Globus pallidus (tissue), 1 donor: ENCODE results near the gene IER3.

ENCODE experiments used
- DNase-seq: peaks from one replicate; pipeline ENCODE4 v3.0.0-alpha.2; 2015; ENCODE audit warnings: low spot score

IER3 gene, protein sequence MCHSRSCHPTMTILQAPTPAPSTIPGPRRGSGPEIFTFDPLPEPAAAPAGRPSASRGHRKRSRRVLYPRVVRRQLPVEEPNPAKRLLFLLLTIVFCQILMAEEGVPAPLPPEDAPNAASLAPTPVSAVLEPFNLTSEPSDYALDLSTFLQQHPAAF

DNA sequence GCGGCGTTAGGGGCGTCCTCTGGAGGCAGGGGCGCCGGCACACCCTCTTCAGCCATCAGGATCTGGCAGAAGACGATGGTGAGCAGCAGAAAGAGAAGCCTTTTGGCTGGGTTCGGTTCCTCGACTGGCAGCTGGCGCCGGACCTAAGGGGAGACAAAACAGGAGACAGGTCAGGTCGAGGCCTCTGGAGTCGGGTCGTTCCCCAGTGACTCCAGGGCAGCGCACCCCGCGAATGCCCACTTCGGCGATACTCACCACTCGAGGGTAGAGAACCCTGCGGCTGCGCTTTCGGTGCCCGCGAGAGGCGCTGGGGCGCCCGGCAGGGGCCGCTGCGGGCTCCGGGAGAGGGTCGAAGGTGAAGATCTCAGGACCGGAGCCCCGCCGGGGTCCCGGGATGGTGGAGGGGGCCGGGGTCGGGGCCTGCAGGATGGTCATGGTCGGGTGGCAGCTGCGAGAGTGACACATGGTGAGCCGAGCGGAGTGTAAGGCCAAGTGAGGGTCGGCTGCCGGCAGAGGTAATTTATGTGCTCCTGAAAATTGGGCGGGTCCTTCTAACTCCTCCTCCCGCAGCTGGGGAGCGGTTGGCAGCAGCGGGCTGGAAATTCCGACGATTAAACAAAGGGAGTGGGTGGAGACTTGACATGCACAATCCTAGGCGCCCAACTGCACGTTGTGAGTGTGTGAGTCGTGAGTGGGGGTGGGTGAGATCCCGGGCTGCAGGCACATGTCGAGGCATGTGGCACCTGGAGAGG, at the start of gene IER3:
IER3 (minus strand) TSS at position 494 of the 752 bp plus-strand sequence; CDS start at position 465, 29 bp downstream.
- DNase-seq: peak; percentile 66

DNA sequence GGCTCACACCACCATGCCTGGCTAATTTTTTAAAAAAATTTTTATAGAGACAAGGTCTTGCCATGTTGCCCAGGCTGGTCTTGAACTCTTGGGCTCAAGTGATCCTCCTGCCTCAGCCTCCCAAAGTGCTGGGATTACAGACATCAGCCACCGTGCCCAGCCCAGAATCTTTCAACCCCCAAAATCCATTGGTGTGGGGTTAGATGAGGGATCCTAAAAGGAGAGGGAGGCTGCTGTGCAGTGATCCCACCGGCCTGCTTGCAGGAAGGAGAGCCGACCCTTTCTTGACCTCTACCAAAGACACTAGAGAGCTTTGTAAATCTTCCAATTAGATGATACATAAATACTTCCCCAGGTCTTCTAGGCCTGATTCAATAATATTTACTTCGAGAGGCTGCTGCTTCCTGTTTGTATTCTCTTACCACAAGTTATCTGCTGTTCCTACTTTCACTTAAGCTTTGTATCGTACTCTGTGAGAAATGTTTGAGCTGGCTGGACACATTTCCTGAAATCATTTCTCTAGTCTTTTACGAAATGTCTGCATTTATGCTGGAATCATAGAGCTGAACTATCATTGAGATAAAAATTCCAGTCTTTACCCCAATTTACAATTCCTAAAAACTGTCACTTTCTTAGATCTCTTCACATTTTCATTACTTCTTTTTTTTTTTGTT, 49.3 kb upstream of the IER3 start:
- peak; percentile 32 for DNase-seq

DNA sequence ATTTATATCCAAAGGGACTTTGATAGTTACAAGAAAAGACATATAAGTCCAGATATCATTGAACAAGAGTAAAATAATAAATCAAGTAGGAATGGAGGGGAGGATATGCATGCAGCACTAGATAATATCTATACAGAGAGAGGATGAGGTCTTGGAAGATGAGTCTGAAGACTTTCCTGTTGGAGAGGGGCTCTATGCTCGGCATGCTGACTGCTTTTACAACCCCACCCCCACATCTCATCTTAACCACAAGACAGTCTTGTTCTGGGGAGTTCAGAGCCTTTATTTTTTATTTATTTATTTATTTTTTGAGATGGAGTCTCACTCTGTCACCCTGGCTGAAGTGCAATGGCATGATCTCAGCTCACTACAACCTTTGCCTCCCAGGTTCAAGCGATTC, 48.4 kb upstream of the IER3 start:
- no peak for DNase-seq

DNA sequence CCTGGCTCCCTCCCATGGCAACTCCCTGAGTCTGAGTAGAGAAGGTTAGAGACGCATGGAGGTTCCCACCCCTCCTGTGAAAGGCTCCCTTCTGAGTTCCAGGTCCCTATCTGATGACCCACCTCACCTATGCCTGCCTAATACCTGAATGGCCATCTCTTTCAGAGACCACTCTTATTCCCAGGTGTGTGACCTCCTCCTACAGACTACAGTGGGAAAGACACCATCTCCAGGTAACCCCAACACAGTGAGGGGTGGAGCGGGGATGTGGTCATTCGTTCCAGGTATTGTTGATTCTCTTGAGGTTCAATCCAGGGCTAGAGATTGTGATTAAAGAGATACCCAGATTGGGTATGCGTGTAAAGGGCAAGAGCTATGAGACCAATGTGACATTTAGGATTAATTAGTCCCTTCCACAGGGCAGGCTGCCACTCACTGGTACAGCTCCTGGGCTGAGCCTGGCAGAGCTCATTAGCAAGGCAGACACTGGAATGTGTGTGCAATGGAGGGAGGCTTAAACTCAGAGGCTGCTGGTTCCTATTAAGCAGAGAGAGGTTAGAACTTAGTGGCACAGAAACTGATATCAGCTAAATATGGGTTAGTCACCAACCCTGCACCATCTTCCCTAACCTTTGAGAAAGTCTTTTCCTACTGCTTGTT, 46.5 kb upstream of the IER3 start:
- no peak for DNase-seq

DNA sequence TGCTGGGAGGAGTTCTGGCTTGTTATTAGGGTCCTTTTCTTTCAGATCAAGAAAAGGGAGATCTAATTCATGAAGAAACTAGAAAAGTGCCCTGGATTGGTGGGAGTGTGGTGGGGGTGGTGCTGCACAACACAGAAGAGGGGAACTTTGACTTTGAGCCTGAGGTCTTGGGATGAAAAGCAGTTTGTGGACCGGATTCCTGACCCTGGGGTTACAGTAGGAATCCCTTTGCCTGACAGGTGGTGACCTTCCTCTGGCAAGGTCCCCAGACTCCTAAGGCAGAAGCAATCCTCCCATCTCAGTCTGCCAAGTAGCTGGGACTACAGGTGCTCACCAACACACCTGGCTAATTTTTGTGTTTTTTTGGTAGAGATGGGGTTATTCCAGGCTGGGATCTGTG, 45.3 kb upstream of the IER3 start:
- no peak for DNase-seq

DNA sequence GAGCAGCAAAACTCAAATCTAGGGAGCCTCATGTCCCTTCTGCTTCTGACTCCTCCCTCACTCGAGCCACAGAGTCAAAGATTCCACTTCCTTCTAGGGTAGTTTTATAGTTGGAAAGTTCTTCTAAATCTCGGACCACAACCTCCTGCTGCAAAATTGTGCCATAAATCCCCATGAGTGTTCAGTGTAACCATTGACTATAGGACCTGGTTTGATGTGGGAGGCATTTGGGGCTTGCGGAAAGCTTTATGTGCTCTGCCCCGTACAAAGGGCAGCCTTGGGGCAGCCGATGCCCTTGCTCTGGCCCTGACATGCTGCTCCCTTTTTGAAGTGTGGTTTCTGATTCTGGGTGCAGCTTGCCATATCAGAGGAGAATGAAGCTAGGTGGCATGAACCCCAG, 43.6 kb upstream of the IER3 start:
- peak; percentile 31 for DNase-seq

DNA sequence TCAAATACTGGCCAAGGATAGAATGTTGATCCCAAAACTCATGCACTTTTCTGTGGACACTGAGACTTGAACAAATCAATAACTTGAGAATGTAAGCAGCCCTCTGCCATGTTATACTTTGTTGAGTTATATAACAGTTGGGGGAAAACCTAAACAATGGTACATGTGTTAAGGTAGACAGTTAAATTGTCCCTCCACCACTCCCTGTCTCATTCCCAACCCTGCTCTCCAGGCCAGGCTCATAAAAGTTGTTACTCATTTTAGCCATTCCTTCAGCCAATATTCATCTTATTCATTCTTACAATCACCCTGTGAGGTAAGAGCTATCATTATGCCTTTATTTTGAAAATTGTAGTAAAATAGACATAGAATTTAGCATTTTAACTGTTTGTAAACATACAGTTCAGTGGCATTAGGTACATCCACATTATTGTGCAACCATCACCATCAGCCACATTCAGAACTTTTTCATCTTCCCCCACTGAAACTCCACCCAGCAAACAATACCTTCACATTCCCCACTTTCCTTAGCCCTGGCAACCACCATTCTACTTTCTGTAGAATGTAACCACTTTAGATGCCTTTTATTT, 38.2 kb upstream of the IER3 start:
- no peak for DNase-seq

DNA sequence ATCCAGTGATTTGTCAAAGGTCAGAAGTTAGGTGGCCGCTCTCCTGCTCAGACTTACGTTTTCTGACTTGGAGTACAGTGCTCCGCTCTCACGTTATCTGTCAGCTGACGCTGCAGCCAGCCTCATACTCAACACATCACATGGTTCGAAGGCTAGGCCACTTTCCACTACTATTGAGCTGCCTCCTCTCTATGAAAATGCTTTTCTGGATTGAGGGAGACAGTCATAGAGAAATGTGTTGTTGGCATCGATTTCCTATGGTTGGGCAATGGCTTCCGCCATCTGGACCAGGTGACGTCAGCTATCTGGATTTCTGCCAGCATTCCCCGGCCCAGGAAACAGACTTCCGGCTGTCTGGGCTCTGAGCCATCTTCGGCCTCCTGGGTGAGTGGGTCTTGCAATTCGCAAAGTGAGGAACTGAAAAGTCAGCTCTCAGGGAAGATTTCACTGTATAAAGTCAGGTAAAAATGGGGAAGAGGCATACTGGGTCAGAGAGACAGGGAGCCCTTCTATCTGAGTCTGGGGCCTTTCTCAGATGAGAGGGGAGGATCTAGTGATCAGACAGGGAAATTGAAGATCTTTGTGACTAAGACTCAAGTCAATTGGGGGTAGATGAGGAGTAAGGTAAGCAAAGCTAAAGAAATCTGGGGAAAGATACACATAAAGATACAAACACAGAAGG, 37.5 kb upstream of the IER3 start:
- peak; percentile 89 for DNase-seq

DNA sequence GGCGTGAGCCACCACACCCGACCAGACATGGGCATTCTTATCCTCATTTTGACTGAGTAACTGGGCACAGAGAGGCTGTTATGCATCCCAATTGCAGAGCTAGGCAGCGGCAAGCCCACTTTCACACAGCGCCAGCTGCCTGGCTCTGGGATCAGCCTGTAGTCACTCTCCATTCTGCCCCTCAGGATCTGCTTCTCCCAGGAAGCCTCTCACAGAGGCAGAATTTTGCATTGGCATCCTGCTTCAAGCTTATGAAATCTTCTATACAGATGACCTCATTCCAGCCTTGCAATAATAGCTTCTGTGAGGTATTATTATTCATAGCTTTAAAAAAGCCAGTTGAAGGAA, 37.0 kb upstream of the IER3 start:
- DNase-seq: no peak

DNA sequence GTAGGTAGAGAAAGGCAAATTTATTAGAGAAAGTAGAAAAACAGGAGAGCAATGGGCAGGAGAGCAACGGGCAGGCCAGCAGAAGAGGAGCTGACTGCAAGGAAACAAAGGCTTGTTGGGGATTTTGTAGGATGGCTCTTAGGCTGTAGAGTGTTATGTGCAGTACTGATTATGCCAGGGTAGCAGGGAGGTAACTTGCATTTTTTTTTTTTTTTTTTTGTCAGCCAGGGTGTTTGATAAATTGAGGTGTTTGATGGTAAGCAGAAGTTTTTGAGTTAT, 36.2 kb upstream of the IER3 start:
- no peak for DNase-seq

DNA sequence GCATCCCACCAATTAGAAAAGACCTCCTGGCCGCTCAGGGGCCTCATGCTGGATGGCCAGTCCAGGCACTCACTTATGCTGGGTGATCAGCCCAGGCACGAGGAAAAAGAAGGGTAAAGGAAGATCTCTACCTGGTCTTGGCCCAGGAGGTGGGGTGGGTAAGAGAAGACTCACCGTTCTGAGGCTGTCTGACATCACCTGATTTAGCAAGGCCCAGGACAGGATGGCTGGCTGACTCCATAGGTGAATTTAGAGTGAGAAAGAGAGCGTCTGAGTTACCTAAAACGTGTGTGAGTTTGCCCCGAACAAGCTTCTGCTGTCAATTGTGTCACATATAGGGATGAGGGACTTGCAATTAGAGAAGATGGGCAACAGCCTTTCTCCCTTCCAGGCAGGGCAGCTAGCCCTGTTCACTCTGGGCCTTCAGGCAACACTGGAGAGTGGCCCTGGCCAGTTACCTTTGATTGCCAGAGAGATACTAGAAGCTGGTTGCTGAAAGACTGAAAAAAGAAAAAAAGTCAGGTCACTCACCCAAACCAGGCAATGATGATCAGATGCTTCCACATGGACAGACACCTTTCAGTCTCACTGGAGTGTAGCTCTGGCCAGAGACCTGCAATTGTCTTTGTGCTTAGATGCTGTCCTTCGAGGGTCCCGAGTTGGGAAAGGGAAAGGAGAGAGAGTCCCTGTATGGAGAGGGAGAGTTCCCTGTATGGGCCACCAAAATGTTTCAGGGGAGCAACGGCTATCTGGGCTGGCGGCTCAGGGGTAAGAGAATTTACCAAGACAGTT, 35.7 kb upstream of the IER3 start:
- DNase-seq: no peak

DNA sequence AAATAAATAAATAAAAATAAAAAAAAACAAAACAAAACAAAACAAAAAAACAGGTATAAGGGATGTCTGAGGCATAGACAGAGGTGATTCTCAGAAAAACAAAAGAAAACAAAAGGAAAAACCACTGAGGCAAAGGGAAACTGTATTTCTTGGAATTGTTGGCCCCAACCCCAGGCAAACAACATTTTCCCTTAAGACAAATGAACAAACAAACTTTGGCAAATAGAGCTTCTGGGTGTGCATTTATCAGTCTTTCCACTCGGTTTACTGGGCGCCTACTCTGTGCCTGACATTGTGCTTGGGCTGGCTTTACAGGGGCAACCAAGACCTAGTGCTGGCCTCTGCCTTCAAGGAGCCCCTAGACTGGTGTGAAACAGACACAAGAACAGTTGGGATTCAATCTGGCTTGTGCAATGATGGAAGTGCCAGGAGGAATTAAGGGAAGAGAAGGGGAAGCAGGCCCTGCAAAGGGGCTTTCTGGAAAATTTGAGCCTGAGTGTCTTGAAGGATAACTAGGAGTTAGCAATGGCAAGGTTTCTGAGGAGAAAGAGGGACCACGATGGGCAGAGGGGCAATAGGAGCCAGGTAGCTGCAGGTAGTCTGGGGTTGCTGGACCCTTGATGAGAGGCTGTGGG, 33.8 kb upstream of the IER3 start:
- DNase-seq: no peak

DNA sequence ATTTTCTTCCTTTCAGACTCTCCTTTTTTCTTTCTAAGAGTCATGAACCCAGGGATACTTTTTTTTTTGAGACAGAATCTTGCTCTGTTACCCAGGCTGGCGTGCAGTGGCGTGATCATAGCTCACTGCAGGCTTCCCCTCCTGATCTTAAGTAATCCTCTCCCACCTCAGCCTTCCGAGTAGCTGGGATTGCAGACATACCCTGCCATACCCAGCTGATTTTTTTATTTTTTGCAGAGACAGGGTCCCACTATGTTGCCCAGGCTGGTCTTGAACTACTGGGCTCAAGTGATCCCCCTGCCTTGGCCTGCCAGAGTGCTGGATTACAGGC, 32.8 kb upstream of the IER3 start:
- no peak for DNase-seq

DNA sequence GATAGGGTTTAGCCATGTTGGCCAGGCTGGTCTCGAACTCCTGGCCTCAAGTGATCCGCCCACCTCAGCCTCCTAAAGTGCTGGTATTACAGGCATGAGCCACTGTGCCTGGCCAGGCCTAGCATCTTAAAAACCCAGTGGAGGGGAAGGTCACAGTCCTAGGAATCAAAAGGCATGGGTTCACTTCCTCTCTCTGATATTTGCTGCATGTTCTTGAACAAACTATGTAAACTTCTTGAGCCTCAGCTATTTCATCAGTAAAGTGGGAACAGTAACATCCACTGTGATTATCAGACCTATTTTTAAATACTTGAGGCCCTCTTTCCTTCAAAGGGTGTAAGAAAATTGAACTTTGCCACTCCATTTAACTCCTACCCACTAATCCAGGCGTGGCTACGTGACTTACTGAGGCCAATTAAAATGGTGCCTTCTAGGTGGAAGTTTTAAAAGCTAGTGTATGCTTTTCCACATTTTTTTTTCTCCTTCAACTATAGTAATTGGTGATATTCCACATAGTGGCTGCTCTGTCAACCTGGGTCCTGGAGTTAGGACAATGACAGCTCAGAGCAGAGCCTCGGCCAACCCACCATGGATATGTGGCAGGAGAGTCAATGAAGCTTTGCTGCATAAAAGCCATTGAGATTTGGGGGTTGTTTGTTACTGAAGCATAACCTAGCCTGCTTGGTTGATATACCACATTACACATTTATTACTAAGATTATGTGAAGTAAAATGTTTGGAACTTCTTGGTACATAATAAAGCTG, 32.2 kb upstream of the IER3 start:
- no peak for DNase-seq

DNA sequence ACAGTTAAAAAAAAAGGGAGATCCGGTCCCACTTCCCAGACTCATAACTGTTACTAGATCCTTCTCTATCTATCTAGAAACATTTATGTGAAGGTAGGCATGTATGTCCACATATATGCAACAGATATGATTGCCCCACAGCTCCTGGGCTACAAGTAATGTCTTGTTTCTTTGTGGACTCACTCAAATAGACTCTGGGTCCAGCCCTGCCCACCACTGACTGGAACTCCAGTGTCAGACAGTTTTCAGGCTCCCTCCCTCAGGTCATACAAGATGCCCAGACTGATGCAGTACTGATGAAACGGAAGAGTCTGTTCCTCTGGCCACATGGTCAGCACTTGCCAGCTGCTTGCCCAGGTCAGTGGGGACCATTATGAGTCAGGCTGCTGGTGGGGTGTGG, 30.8 kb upstream of the IER3 start:
- no peak for DNase-seq

DNA sequence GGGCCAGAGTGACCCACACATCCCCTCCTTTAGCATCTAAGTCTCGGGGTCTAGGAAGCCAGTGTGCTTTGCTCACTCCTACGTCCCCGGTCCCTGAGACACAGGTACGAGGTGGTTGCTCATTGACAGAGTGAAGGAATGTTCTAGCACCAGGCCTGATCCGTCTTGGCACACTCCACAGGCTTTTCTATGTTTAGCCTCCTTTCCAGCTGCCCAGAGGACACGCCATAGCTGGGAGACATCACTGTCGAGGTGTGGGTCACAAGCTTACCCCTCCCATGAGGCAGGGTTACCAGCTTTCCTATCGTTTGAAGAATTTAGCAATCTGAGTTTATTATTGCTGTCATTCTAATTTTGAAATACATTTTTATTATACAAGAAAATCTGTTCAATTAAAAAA, 30.4 kb upstream of the IER3 start:
- DNase-seq: no peak

DNA sequence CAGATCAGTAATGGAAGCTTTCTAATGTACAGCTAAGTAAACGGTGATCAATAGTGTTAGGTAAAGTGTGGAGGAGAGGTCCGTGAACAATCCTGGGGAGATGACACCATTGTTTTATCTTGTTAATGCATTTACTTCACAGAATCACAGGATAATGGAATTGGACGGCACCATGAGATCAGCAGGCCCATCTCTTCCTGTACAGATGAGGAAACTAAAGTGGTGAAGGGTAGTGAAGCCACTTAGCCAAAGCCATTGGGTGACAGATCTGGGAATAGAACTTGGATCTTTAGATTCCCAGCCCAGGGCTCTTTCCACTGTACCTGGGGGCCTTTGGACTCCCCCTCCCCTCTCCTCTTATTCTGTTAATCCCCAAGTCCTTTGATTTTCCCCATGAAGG, 26.2 kb upstream of the IER3 start:
- DNase-seq: no peak

DNA sequence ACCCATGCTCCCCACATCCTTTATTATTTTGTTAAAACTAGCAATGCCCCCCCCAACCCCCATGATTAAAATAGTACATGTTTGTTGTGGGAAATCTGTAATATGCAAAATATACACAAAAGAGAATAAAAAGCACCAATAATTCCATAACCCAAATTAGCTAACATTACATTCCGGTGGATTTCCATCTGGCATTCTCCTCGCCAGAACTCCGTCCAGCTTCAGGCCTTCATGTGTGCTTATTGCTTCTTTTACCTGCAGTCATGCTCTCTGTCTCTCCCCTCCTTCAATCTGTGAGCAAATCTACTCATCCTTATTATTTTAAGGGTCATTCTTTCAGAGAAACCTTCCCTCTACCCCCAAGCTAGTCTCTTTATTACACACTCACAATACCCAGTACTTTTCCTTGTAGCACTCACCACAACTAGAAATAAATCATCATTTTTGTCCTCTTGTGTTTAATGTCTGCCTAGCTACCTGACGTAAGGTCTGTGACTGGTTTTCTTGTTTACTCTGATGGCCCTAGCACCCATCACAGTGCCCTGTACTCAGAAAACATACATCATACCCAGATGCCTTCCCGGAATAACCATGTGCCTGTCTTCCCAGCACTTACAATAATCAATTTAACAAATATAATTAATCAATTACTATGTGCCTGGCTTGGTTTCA, 25.6 kb upstream of the IER3 start:
- DNase-seq: no peak

DNA sequence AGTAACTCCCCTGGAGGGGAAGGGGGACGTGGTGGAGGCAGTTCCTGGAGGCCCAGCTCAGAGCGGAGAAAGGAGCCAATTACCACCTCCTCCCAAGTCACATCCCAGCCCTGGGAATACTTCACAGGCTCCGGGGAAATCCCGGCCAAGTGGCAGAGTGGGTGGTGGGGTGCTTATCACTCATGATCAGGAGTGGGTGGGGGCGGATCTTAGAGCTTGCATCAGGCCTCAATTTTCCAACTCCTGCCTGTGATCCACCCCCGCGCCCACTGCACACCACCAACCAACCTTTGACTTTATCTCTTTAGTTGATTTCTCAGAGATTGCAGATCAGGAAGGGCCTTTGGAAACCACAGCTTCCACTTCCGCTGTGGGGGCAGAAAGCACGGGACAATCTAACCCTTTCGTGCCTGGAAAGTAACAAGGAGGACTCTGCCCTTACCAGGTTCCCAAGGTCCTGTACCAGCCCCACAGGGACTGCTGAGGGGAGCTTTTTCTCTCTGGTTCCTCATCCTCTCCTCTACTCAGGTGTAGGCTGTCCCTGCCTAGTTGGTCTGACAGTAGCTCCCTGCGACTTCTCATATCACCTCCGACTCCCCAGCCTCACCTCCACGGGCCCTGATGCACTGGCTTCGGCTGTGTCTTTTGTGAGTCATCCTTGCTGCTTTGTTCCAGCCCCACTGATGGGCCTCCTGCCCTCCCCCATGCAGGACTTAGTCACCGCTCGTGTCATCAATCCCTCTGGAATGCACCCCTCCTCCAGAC, 24.9 kb upstream of the IER3 start:
- DNase-seq: no peak
